Tibial nerve (tissue), 4 donors: ENCODE results near the gene RNF207.

ENCODE experiments used
- CTCF ChIP-seq, 5 experiments: fragments of 200-600 bp in 3 of 5; fragments of 450-650 bp in 2 of 5; sonication (generic) in 3 of 5; IDR thresholded peaks; one replicate each; pipeline ENCODE4 v1.5.1; 2016 to 2019; ENCODE audit warnings: antibody characterized with exemption in 5 of 5, mild to moderate bottlenecking in 3 of 5, moderate library complexity in 2 of 5
- EP300 ChIP-seq, 2 donors: sonication (generic); formaldehyde crosslinking; IDR thresholded peaks; one replicate each; pipeline ENCODE4 v1.6.1; 2017; ENCODE audit warnings: antibody characterized with exemption in 2 of 2, mild to moderate bottlenecking in 1 of 2
- POLR2A ChIP-seq, 2 donors: fragments of 450-650 bp; IDR thresholded peaks; one replicate each; pipeline ENCODE4 v1.6.1; 2017; ENCODE audit warnings: antibody characterized with exemption in 2 of 2, mild to moderate bottlenecking in 2 of 2, moderate library complexity in 2 of 2

DNA sequence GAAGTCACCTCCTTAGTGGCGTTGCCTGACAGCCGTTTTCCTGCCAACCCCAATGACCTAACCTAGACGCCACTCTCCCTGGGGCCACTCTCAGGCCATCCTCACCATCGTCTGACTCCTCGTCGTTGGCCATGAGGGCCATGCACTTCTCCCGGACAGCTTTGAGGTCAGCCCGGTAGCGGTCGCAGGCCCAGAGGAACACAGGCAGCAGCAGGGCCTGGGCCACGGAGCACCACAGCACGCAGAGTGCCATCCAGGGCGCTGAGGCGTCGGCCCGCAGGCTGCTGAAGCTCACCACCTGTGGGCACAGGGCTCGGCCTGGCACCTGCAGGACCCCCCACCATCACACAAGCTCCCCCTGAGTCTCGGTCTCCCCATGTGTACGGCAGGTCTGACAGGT, 45.3 kb downstream of the RNF207 start:
- TF ChIP-seq CTCF (IDR thresholded peaks at IDR 0.05) (no peak), POLR2A (IDR thresholded peaks at IDR 0.05) (no peak), EP300 (IDR thresholded peaks at IDR 0.05) (no peak)
